Measurements from ENCODE around the gene CHST4.
A peak's percentile ranks its signal among the peaks of the same experiment; 100 is the strongest.

DNA sequence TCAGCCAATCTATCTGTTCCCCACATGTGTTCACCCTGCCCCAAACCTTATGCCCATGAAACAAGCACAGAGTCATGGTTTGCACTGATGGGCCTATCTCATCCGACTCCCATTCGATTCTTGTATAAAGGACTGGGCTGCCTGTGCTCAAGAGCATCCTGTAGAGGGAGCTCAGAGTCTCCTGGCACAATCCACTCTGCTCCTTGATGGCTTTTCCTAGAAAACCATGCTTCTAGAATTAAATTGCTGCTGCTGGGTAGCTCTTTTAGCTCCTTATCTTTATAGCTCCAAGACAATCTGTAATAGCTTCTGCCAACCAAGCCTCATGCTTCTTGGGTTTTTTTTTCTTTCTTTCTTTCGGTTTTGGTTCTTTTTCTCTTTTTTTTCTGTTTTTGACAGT lies 46.8 kb upstream of the CHST4 start:
- TF ChIP-seq CTCF (IDR thresholded peaks at IDR 0.05): peak in 1 of 3 experiments; percentile 20
- no peak for TF ChIP-seq POLR2A (IDR thresholded peaks at IDR 0.05)
